Caco-2 (cell line): ENCODE measurements around the gene CUL4A. TPM values are rescaled to one million over a fixed set of nuclear protein-coding genes. Genes with fewer than 3 reads are reported as not detected.

Source experiments
- BruUV-seq: library from RNA; stranded (reverse); fragments of 400-500 nt; replicated peaks from 2 replicates; lab custom pipeline; 2021; lab: Mats Ljungman, UMichigan
- CTCF ChIA-PET: fragments of 300-600 bp; sonication (Branson Sonifier 250); formaldehyde crosslinking; loops from one replicate; lab custom pipeline; 2022; ENCODE audit warnings: antibody characterized with exemption; lab: Charles Lee
- POLR2A ChIA-PET: fragments of 300-600 bp; sonication (Branson Sonifier 250); formaldehyde crosslinking; loops from one replicate; lab custom pipeline; 2022; ENCODE audit warnings: antibody characterized with exemption; lab: Charles Lee
- DNase-seq, 2 experiments: peaks; one replicate each; pipeline versions ENCODE4 v3.0.0 to v3.0.0-alpha.2; 2020 to 2022
- H3K27me3 ChIP-seq: replicated peaks from 2 replicates; pipeline ENCODE4 v1.6.0; 2011; ENCODE audit warnings: low read length; ENCODE audit not compliant: control insufficient read depth, insufficient read depth
- H3K36me3 ChIP-seq: 2 replicates; pipeline ENCODE4 v1.5.1; 2011; ENCODE audit warnings: low read length; ENCODE audit not compliant: control insufficient read depth, insufficient read depth
- H3K4me1 ChIP-seq: fragments of 250-450 bp; sonication (Bioruptor Pico); 2 replicates; pipeline ENCODE4 v1.5.1; 2020; ENCODE audit warnings: mild to moderate bottlenecking
- H3K4me3 ChIP-seq: 2 replicates; pipeline ENCODE4 v1.5.1; 2011; ENCODE audit warnings: low read depth, mild to moderate bottlenecking, control low read depth, low read length
- H3K9me3 ChIP-seq: fragments of 250-450 bp; sonication (Bioruptor Pico); 2 replicates; pipeline ENCODE4 v1.5.1; 2020; ENCODE audit warnings: mild to moderate bottlenecking, moderate library complexity
- H3K27ac Mint-ChIP-seq: one replicate; pipeline ENCODE4 v1.8.0; 2022; ENCODE audit warnings: mixed read lengths; ENCODE audit not compliant: unreplicated experiment
- H3K27me3 Mint-ChIP-seq: one replicate; pipeline ENCODE4 v1.8.0; 2022; ENCODE audit warnings: mixed read lengths; ENCODE audit not compliant: insufficient read depth, unreplicated experiment
- H3K36me3 Mint-ChIP-seq: one replicate; pipeline ENCODE4 v1.8.0; 2022; ENCODE audit warnings: mild to moderate bottlenecking, mixed read lengths; ENCODE audit not compliant: insufficient read depth, unreplicated experiment
- H3K4me1 Mint-ChIP-seq: one replicate; pipeline ENCODE4 v1.8.0; 2022; ENCODE audit warnings: low read depth, mixed read lengths; ENCODE audit not compliant: unreplicated experiment
- H3K4me3 Mint-ChIP-seq: one replicate; pipeline ENCODE4 v1.8.0; 2022; ENCODE audit warnings: mild to moderate bottlenecking, moderate library complexity, mixed read lengths; ENCODE audit not compliant: unreplicated experiment
- H3K9me3 Mint-ChIP-seq: one replicate; pipeline ENCODE4 v1.8.0; 2022; ENCODE audit warnings: mixed read lengths; ENCODE audit not compliant: unreplicated experiment
- CTCF ChIP-seq, 2 experiments: fragments of 200-600 bp in 1 of 2; IDR thresholded peaks; 1 replicate in 1 of 2; 2 replicates in 1 of 2; pipeline versions ENCODE4 v1.5.1 to v1.8.0; 2011 to 2022; ENCODE audit warnings: antibody characterized with exemption in 1 of 2, control low read depth in 1 of 2, inconsistent platforms in 1 of 2, low read depth in 1 of 2, low read length in 1 of 2, mild to moderate bottlenecking in 1 of 2, moderate library complexity in 1 of 2; ENCODE audit not compliant: insufficient read depth in 1 of 2, severe bottlenecking in 1 of 2, unreplicated experiment in 1 of 2
- intact Hi-C: fragments of 100-400 bp; cut with micrococcal nuclease; formaldehyde crosslinking; loops from one replicate; pipeline ENCODE4 v1.10.0; 2022; ENCODE audit not compliant: unreplicated experiment
- total RNA-seq: library from RNA; stranded (reverse); gene quantifications from 2 replicates; pipeline ENCODE4 v1.2.3, GENCODE V29; 2022

Gene CUL4A
- total RNA-seq, 1 experiment from 2014 or later, result 125 TPM

- H3K36me3 Mint-ChIP-seq, result peaks cover 38% of the 10 kb centered on the region
- H3K27me3 ChIP-seq, result no peaks in the 10 kb centered on the region
- H3K4me1 Mint-ChIP-seq, result peaks cover 18% of the 10 kb centered on the region
- ChIA-PET POLR2A (no interaction called here), CTCF (no interaction called here)
- peaks cover 30% of the 10 kb centered on the region for H3K4me1 ChIP-seq
- no peaks in the 10 kb centered on the region for H3K9me3 ChIP-seq
- intact Hi-C loops, result no loop called here
- TF ChIP-seq CTCF (IDR thresholded peaks at IDR 0.05; ENCODE audit: insufficient read depth in 1 of 2, low read depth in 1 of 2, low read length in 1 of 2, severe bottlenecking in 1 of 2, unreplicated experiment in 1 of 2), result no peak
- no peak overlapping the region for H3K4me3 ChIP-seq
- no peaks in the 10 kb centered on the region for H3K9me3 Mint-ChIP-seq
- H3K27me3 Mint-ChIP-seq, result no peaks in the 10 kb centered on the region
- H3K4me3 Mint-ChIP-seq, result no peak overlapping the region
- H3K36me3 ChIP-seq, result peaks cover 15% of the 10 kb centered on the region
- BruUV-seq, result no TSS peak
- no peak overlapping the region for H3K27ac Mint-ChIP-seq
- peak in 1 of 2 experiments; percentile 16 for DNase-seq
Measured at GRCh38 chr13:113216254-113217048, 7.0 kb downstream of the CUL4A start.

GRCh38 chr13:113218586-113218985 is 9.2 kb downstream of the CUL4A start:
- POLR2A ChIA-PET, result no interaction called here
- Histone ChIP-seq H3K4me1 (peaks cover 30% of the 10 kb centered on the region), H3K27me3 (no peaks in the 10 kb centered on the region), H3K4me3 (no peak overlapping the region), H3K9me3 (no peaks in the 10 kb centered on the region), H3K36me3 (peaks cover 12% of the 10 kb centered on the region)
- Mint-ChIP-seq H3K4me3 (no peak overlapping the region), H3K27ac (no peak overlapping the region), H3K36me3 (peaks cover 38% of the 10 kb centered on the region), H3K27me3 (no peaks in the 10 kb centered on the region), H3K9me3 (no peaks in the 10 kb centered on the region), H3K4me1 (peaks cover 10% of the 10 kb centered on the region)
- BruUV-seq, result no TSS peak
- CTCF ChIA-PET, result no interaction called here
- no peak for DNase-seq
- no peak for TF ChIP-seq CTCF (IDR thresholded peaks at IDR 0.05; ENCODE audit: insufficient read depth in 1 of 2, low read depth in 1 of 2, low read length in 1 of 2, severe bottlenecking in 1 of 2, unreplicated experiment in 1 of 2)
- intact Hi-C loops, result no loop called here

- ChIA-PET CTCF (interaction anchor here (0.9 kb wide), 1 partner anchor 184 kb away, joined by 3 read pairs; no protein-coding TSS in a partner anchor), POLR2A (interaction anchor here (1.3 kb wide), 1 partner anchor 10 kb away, joined by 3 read pairs; the partner anchor contains the start of gene CUL4A)
- Mint-ChIP-seq H3K4me1 (peaks cover 10% of the 10 kb centered on the region), H3K9me3 (no peaks in the 10 kb centered on the region), H3K27me3 (no peaks in the 10 kb centered on the region), H3K4me3 (no peak overlapping the region), H3K27ac (peak overlapping the region; percentile 60), H3K36me3 (peaks cover 43% of the 10 kb centered on the region)
- no peak for TF ChIP-seq CTCF (IDR thresholded peaks at IDR 0.05; ENCODE audit: insufficient read depth in 1 of 2, low read depth in 1 of 2, low read length in 1 of 2, severe bottlenecking in 1 of 2, unreplicated experiment in 1 of 2)
- Histone ChIP-seq H3K36me3 (peaks cover 9% of the 10 kb centered on the region), H3K9me3 (no peaks in the 10 kb centered on the region), H3K4me3 (no peak overlapping the region), H3K27me3 (no peaks in the 10 kb centered on the region), H3K4me1 (peaks cover 30% of the 10 kb centered on the region)
- no TSS peak for BruUV-seq
- DNase-seq, result no peak
- intact Hi-C loops, result no loop called here
Measured at GRCh38 chr13:113219256-113219940, 10.0 kb downstream of the CUL4A start.
